ENCODE measurements around the gene MYO9A.
"Not testable (repeated sequence)": the region's sequence is repeated elsewhere in the genome, so short reads cannot be mapped to it uniquely, and the experiment has no call there.

Gene MYO9A

GRCh38 chr15:72110355-72110754, 7.6 kb downstream of the MYO9A start:
- no peak overlapping the region for H3K4me3 ChIP-seq (ENCODE audit: low read depth, low read length)
- no peak for DNase-seq (ENCODE audit: low read depth)
- no peak for TF ChIP-seq MYC (IDR thresholded peaks at IDR 0.05; ENCODE audit: low read depth, low read length)
- TF ChIP-seq MAX (IDR thresholded peaks at IDR 0.05; ENCODE audit: low read depth, low read length): no peak
- no peak for TF ChIP-seq CTCF (IDR thresholded peaks at IDR 0.05; ENCODE audit: low read depth, low read length)
- no peak for TF ChIP-seq POLR2A (IDR thresholded peaks at IDR 0.05; ENCODE audit: extremely low read depth, insufficient read length)

GRCh38 chr15:72106068-72106467, 11.9 kb downstream of the MYO9A start:
- H3K4me3 ChIP-seq (ENCODE audit: low read depth, low read length): no peak overlapping the region
- DNase-seq (ENCODE audit: low read depth): no peak
- TF ChIP-seq CTCF (IDR thresholded peaks at IDR 0.05; ENCODE audit: low read depth, low read length): no peak
- TF ChIP-seq POLR2A (IDR thresholded peaks at IDR 0.05; ENCODE audit: extremely low read depth, insufficient read length): no peak
- no peak for TF ChIP-seq MYC (IDR thresholded peaks at IDR 0.05; ENCODE audit: low read depth, low read length)
- no peak for TF ChIP-seq MAX (IDR thresholded peaks at IDR 0.05; ENCODE audit: low read depth, low read length)

GRCh38 chr15:72105111-72105510, 12.8 kb downstream of the MYO9A start:
- TF ChIP-seq MAX (IDR thresholded peaks at IDR 0.05; ENCODE audit: low read depth, low read length) (no peak), MYC (IDR thresholded peaks at IDR 0.05; ENCODE audit: low read depth, low read length) (no peak), POLR2A (IDR thresholded peaks at IDR 0.05; ENCODE audit: extremely low read depth, insufficient read length) (no peak), CTCF (IDR thresholded peaks at IDR 0.05; ENCODE audit: low read depth, low read length) (no peak)
- no peak for DNase-seq (ENCODE audit: low read depth)
- H3K4me3 ChIP-seq (ENCODE audit: low read depth, low read length): no peak overlapping the region

GRCh38 chr15:72100551-72100950, 17.4 kb downstream of the MYO9A start:
- H3K4me3 ChIP-seq (ENCODE audit: low read depth, low read length); DNase-seq (ENCODE audit: low read depth): not testable (repeated sequence)

GRCh38 chr15:72099155-72099554, 18.8 kb downstream of the MYO9A start:
- TF ChIP-seq POLR2A (IDR thresholded peaks at IDR 0.05; ENCODE audit: extremely low read depth, insufficient read length): no peak
- no peak for DNase-seq (ENCODE audit: low read depth)
- no peak overlapping the region for H3K4me3 ChIP-seq (ENCODE audit: low read depth, low read length)

GRCh38 chr15:72098040-72098439, 19.9 kb downstream of the MYO9A start:
- TF ChIP-seq MAX (IDR thresholded peaks at IDR 0.05; ENCODE audit: low read depth, low read length) (no peak), POLR2A (IDR thresholded peaks at IDR 0.05; ENCODE audit: extremely low read depth, insufficient read length) (no peak), CTCF (IDR thresholded peaks at IDR 0.05; ENCODE audit: low read depth, low read length) (no peak), MYC (IDR thresholded peaks at IDR 0.05; ENCODE audit: low read depth, low read length) (no peak)
- DNase-seq (ENCODE audit: low read depth): no peak
- H3K4me3 ChIP-seq (ENCODE audit: low read depth, low read length): no peak overlapping the region

- DNase-seq (ENCODE audit: low read depth): no peak
- no peak overlapping the region for H3K4me3 ChIP-seq (ENCODE audit: low read depth, low read length)
- TF ChIP-seq MAX (IDR thresholded peaks at IDR 0.05; ENCODE audit: low read depth, low read length): no peak
- TF ChIP-seq MYC (IDR thresholded peaks at IDR 0.05; ENCODE audit: low read depth, low read length): no peak
- no peak for TF ChIP-seq POLR2A (IDR thresholded peaks at IDR 0.05; ENCODE audit: extremely low read depth, insufficient read length)
- no peak for TF ChIP-seq CTCF (IDR thresholded peaks at IDR 0.05; ENCODE audit: low read depth, low read length)
Measured at GRCh38 chr15:72096796-72097195, 21.2 kb downstream of the MYO9A start.
